Neural progenitor cell (in vitro differentiated cells): Measurements from ENCODE around the gene CHGA.

Experiments
- EZH2 ChIP-seq: fragments of 200-600 bp; sonication (generic); IDR thresholded peaks from 2 replicates; pipeline ENCODE4 v1.6.1; 2017; ENCODE audit warnings: antibody characterized with exemption, mild to moderate bottlenecking, moderate library complexity
- TF ChIP-seq, protein P1 (sequence below): fragments of 200-600 bp; sonication (generic); IDR thresholded peaks from 2 replicates; pipeline ENCODE4 v1.5.1; 2017; ENCODE audit warnings: antibody characterized with exemption, mild to moderate bottlenecking

DNA sequence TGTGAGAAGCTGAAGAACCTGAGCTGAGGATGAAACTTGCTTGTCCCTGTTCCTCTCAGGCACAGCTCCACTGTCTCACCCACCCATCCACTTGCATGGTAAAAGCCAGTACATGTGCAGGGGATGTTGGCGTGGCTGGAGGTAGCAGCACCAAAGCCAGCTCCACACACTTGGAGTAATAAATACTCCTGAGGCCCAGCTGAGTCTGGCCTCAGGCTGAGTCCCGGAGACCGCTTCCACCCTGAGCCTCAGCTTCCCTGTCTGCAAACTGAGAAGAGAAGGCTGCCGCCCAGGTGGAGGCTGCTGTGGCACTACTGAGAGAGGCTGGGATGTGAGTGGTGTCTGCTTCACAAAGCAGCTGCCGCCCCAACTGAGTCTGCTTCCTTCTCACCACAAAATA, 19.2 kb downstream of the CHGA start:
- TF ChIP-seq, protein P1, sequence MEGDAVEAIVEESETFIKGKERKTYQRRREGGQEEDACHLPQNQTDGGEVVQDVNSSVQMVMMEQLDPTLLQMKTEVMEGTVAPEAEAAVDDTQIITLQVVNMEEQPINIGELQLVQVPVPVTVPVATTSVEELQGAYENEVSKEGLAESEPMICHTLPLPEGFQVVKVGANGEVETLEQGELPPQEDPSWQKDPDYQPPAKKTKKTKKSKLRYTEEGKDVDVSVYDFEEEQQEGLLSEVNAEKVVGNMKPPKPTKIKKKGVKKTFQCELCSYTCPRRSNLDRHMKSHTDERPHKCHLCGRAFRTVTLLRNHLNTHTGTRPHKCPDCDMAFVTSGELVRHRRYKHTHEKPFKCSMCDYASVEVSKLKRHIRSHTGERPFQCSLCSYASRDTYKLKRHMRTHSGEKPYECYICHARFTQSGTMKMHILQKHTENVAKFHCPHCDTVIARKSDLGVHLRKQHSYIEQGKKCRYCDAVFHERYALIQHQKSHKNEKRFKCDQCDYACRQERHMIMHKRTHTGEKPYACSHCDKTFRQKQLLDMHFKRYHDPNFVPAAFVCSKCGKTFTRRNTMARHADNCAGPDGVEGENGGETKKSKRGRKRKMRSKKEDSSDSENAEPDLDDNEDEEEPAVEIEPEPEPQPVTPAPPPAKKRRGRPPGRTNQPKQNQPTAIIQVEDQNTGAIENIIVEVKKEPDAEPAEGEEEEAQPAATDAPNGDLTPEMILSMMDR, result no peak
- no peak for TF ChIP-seq EZH2
